ACHN (cell line): ENCODE measurements around the gene ADORA1.

Experiments
- DNase-seq: peaks from one replicate; pipeline ENCODE4 v3.0.0-alpha.2; 2015
- in situ Hi-C: cut with HindIII; loops from 2 replicates; pipeline ENCODE4 v1.10.0; 2017; ENCODE audit warnings: low sequenced_read_pairs, low pct_ligation_motif_present, low pct_unique_long_range_greater_than_20kb

Gene ADORA1

GRCh38 chr1:203127666-203128430 is at the start of gene ADORA1:
ADORA1 (plus strand) TSS chr1:203127726; CDS start chr1:203128842, 1,116 bp downstream.
- DNase-seq = peak; percentile 87
- in situ Hi-C loops = loop anchor here (10.0 kb wide), 1 partner anchor 87 kb away; no protein-coding TSS in a partner anchor

GRCh38 chr1:203077956-203078355 is 49.6 kb upstream of the ADORA1 start:
- no peak for DNase-seq
- in situ Hi-C loops = no loop called here

- in situ Hi-C loops = no loop called here
Observed at GRCh38 chr1:203078478-203078877, 49.0 kb upstream of the ADORA1 start.

GRCh38 chr1:203080456-203080855 is 47.1 kb upstream of the ADORA1 start:
- in situ Hi-C loops = no loop called here
- no peak for DNase-seq

More at GRCh38 chr1:203078478-203078877, 49.0 kb upstream of the ADORA1 start:
- no peak for DNase-seq

- in situ Hi-C loops = no loop called here
- DNase-seq = no peak
Observed at GRCh38 chr1:203081465-203082230, 45.9 kb upstream of the ADORA1 start.

GRCh38 chr1:203082231-203082505 is 45.4 kb upstream of the ADORA1 start:
- no peak for DNase-seq
- in situ Hi-C loops = no loop called here

- no peak for DNase-seq
- in situ Hi-C loops = no loop called here
Observed at GRCh38 chr1:203082571-203083462, 44.7 kb upstream of the ADORA1 start.

GRCh38 chr1:203083463-203083921 is 44.0 kb upstream of the ADORA1 start:
- in situ Hi-C loops = no loop called here
- DNase-seq = no peak

GRCh38 chr1:203084588-203085527 is 42.7 kb upstream of the ADORA1 start:
- peak; percentile 25 for DNase-seq
- in situ Hi-C loops = no loop called here

GRCh38 chr1:203085528-203086406 is 41.8 kb upstream of the ADORA1 start, which contains the start of gene MYOG:
MYOG (minus strand) TSS chr1:203086012; CDS start chr1:203085961, 51 bp downstream.
- in situ Hi-C loops = no loop called here
- DNase-seq = no peak

- in situ Hi-C loops = no loop called here
- no peak for DNase-seq
Observed at GRCh38 chr1:203086992-203087763, 40.3 kb upstream of the ADORA1 start.

- no peak for DNase-seq
- in situ Hi-C loops = no loop called here
Observed at GRCh38 chr1:203088441-203088840, 39.1 kb upstream of the ADORA1 start.

- DNase-seq = no peak
- in situ Hi-C loops = no loop called here
Observed at GRCh38 chr1:203089001-203089650, 38.4 kb upstream of the ADORA1 start.

- no peak for DNase-seq
- in situ Hi-C loops = no loop called here
Observed at GRCh38 chr1:203089651-203090045, 37.9 kb upstream of the ADORA1 start.

GRCh38 chr1:203090421-203091198 is 36.9 kb upstream of the ADORA1 start:
- no peak for DNase-seq
- in situ Hi-C loops = no loop called here
